Body of pancreas (tissue), 4 donors: ENCODE results near the gene ADORA2B.

Source experiments
- POLR2A ChIP-seq, 3 donors: fragments of 450-650 bp; IDR thresholded peaks; one replicate each; pipeline ENCODE4 v1.6.1; 2016; ENCODE audit warnings: antibody characterized with exemption in 3 of 3, mild to moderate bottlenecking in 2 of 3
- TF ChIP-seq, protein P1 (sequence below), 7 experiments: fragments of 450-650 bp in 4 of 7; fragments of 200-600 bp in 3 of 7; sonication (generic) in 3 of 7; IDR thresholded peaks; one replicate each; pipeline ENCODE4 v1.5.1; 2016 to 2019; ENCODE audit warnings: antibody characterized with exemption in 7 of 7

DNA sequence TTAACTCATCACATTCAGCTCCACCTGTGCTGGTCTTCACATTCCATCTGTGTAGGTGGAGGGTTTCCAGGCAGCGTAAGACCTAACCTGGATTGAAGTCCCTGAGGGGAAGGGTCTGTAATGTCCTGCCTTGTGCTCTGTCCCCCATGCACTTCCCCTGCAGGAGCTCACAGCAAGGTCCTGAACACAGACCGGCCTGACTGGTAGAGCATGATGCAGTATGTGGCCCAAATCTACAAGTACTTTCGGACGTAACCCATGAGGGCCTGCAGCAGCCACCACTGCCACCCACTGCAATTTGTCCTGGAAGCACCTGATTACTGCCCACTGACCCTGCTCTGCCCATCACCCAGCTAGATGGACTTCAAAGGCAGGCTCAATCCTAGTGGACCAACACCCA, 36.6 kb upstream of the ADORA2B start:
- TF ChIP-seq, protein P1, sequence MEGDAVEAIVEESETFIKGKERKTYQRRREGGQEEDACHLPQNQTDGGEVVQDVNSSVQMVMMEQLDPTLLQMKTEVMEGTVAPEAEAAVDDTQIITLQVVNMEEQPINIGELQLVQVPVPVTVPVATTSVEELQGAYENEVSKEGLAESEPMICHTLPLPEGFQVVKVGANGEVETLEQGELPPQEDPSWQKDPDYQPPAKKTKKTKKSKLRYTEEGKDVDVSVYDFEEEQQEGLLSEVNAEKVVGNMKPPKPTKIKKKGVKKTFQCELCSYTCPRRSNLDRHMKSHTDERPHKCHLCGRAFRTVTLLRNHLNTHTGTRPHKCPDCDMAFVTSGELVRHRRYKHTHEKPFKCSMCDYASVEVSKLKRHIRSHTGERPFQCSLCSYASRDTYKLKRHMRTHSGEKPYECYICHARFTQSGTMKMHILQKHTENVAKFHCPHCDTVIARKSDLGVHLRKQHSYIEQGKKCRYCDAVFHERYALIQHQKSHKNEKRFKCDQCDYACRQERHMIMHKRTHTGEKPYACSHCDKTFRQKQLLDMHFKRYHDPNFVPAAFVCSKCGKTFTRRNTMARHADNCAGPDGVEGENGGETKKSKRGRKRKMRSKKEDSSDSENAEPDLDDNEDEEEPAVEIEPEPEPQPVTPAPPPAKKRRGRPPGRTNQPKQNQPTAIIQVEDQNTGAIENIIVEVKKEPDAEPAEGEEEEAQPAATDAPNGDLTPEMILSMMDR (IDR thresholded peaks at IDR 0.05), result no peak
- no peak for TF ChIP-seq POLR2A (IDR thresholded peaks at IDR 0.05)
